Transverse colon (tissue), 4 donors: ENCODE measurements around the gene NAE1. TPM values are rescaled to one million over a fixed set of nuclear protein-coding genes. Genes with fewer than 3 reads are reported as not detected.

Experiments used
- DNase-seq: peaks from one replicate; pipeline ENCODE4 v3.0.0-alpha.2; 2019
- H3K27ac ChIP-seq, 4 donors: fragments of 200-600 bp; sonication (generic); 2 replicates each; pipeline ENCODE4 v1.5.1; 2016 to 2018; ENCODE audit warnings: inconsistent platforms in 4 of 4
- H3K27me3 ChIP-seq: fragments of 200-600 bp; sonication (generic); 2 replicates; pipeline ENCODE4 v1.5.1; 2017; ENCODE audit warnings: inconsistent platforms
- H3K36me3 ChIP-seq, 4 donors: fragments of 200-600 bp; sonication (generic); 2 replicates each; pipeline ENCODE4 v1.5.1; 2017 to 2019; ENCODE audit warnings: inconsistent platforms in 4 of 4
- H3K4me1 ChIP-seq, 4 donors: fragments of 200-600 bp; sonication (generic); 2 replicates each; pipeline ENCODE4 v1.5.1; 2017 to 2020; ENCODE audit warnings: inconsistent platforms in 4 of 4
- H3K4me3 ChIP-seq, 4 donors: fragments of 200-600 bp; sonication (generic); 1 replicate in 1 of 4; 2 replicates in 3 of 4; pipeline versions ENCODE4 v1.5.1 to v1.6.1; 2017 to 2019; ENCODE audit warnings: inconsistent platforms in 4 of 4
- H3K9me3 ChIP-seq, 2 donors: fragments of 200-600 bp; sonication (generic); 2 replicates each; pipeline ENCODE4 v1.5.1; 2017 to 2019; ENCODE audit warnings: inconsistent platforms in 2 of 2
- EP300 ChIP-seq: sonication (generic); formaldehyde crosslinking; IDR thresholded peaks from one replicate; pipeline ENCODE4 v1.6.1; 2017; ENCODE audit warnings: antibody characterized with exemption, low read depth
- POLR2A ChIP-seq: fragments of 450-650 bp; IDR thresholded peaks from one replicate; pipeline ENCODE4 v1.6.1; 2016; ENCODE audit warnings: antibody characterized with exemption, mild to moderate bottlenecking, moderate library complexity
- POLR2AphosphoS5 ChIP-seq, 3 donors: sonication (generic); formaldehyde crosslinking; IDR thresholded peaks; one replicate each; pipeline ENCODE4 v1.6.1; 2016; ENCODE audit warnings: antibody characterized with exemption in 3 of 3
- WGBS, 2 donors: methylation state at CpG; one replicate each; pipeline ENCODE4 v1.1.5; 2018; ENCODE audit warnings: low coverage in 1 of 2; 5-methylcytosine and 5-hydroxymethylcytosine counted together
- in situ Hi-C, 4 donors: fragments of 200-750 bp; cut with MboI; loops; one replicate each; pipeline versions ENCODE4 v1.15.0 to v1.15.1; 2017; ENCODE audit warnings: low sequenced_read_pairs in 3 of 4, low pct_ligation_motif_present in 1 of 4, low pct_unique_long_range_greater_than_20kb in 1 of 4
- intact Hi-C: fragments of 100-400 bp; cut with DNase I; formaldehyde crosslinking; loops from one replicate; pipeline ENCODE4 v1.15.1; 2023; ENCODE audit warnings: low total_unique reads
- total RNA-seq, 4 donors: library from RNA; depleted of rRNA; stranded (reverse); fragments of >200 nt; gene quantifications; one replicate each; pipeline ENCODE4 v1.1.0, GENCODE V29; 2016
- TF ChIP-seq, protein P1 (sequence below), 5 experiments: fragments of 200-600 bp in 3 of 5; fragments of 450-650 bp in 2 of 5; sonication (generic) in 3 of 5; IDR thresholded peaks; 1 replicate in 2 of 5; 2 replicates in 3 of 5; pipeline ENCODE4 v1.5.1; 2016 to 2017; ENCODE audit warnings: antibody characterized with exemption in 5 of 5, inconsistent platforms in 3 of 5, mild to moderate bottlenecking in 2 of 5, moderate library complexity in 1 of 5

Gene NAE1
- total RNA-seq, 4 donors from 2014 or later, result 25.3 to 45.1 (median 32.1) TPM

DNA sequence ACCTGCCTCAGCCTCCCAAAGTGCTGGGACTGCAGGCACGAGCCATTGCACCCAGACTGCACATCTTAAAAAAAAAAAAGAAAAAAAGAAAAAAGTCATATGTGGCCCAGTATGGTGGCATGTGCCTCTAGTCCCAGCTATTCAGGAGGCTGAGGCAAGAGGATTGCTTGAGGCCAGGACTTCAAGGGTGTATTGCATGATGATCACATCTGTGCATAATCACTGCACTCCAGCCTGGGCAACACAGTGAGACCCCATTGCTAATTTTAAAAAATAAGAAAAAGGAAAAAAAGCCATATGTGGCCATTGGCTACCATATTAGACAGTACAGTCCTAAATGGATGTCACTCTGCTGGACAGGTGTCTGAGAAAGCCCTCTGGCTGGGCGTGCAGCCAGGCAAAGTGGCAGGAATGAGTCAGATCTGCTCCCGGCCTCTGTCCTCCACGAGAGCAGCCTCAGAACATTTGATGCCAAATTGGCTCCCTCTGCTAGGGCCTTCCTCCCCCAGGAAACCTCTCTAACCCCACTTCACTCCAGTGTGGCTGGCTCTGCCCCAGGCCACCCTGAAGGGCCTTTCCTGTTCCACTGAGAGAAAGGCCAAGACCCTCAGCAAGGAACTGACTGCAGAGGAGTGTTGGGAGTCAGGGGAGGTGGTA, 28.1 kb upstream of the NAE1 start:
- Histone ChIP-seq H3K4me1 (peaks cover 0 to 3% (median 0%) of the 10 kb centered on the region in 4 donors), H3K27me3 (no peaks in the 10 kb centered on the region), H3K9me3 (no peaks in the 10 kb centered on the region), H3K27ac (no peak overlapping the region), H3K36me3 (no peaks in the 10 kb centered on the region), H3K4me3 (no peak overlapping the region)
- in situ Hi-C loops (loop anchor here (25.0 kb wide), 1 partner anchor 447 kb away; no protein-coding TSS in a partner anchor), intact Hi-C loops (no loop called here)
- no peak for DNase-seq
- no peak for TF ChIP-seq POLR2A
- TF ChIP-seq, protein P1, sequence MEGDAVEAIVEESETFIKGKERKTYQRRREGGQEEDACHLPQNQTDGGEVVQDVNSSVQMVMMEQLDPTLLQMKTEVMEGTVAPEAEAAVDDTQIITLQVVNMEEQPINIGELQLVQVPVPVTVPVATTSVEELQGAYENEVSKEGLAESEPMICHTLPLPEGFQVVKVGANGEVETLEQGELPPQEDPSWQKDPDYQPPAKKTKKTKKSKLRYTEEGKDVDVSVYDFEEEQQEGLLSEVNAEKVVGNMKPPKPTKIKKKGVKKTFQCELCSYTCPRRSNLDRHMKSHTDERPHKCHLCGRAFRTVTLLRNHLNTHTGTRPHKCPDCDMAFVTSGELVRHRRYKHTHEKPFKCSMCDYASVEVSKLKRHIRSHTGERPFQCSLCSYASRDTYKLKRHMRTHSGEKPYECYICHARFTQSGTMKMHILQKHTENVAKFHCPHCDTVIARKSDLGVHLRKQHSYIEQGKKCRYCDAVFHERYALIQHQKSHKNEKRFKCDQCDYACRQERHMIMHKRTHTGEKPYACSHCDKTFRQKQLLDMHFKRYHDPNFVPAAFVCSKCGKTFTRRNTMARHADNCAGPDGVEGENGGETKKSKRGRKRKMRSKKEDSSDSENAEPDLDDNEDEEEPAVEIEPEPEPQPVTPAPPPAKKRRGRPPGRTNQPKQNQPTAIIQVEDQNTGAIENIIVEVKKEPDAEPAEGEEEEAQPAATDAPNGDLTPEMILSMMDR (IDR thresholded peaks at IDR 0.05), result no peak
- no peak for TF ChIP-seq EP300
- TF ChIP-seq POLR2AphosphoS5 (IDR thresholded peaks at IDR 0.05), result no peak
- 38 to 48% methylated on average over 3 to 4 of the region's 4 CpGs for WGBS, 2 donors

DNA sequence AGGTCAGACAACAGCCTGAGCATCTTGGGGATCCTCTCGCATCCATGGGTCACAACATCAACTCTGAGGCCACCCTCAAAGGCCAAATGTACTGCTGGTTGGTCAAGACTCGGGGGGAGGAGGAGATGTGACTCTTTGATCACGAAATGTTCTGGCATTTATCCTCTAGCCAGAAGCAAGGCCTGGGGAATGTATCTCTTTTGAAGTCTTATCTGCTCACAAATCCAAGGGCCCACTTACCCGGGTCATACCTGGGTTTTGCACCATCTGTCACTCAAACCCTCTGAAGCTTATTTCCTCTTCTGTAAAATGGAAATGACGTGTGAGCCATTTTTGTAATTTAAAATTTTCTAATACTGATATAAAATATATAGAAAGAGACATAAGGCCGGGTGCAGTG, 26.7 kb upstream of the NAE1 start:
- WGBS, 2 donors, result 69 to 83% methylated on average over 2 to 6 of the region's 6 CpGs
- H3K36me3 ChIP-seq, result no peaks in the 10 kb centered on the region
- H3K4me3 ChIP-seq, result no peak overlapping the region
- intact Hi-C loops, result no loop called here
- TF ChIP-seq POLR2AphosphoS5 (IDR thresholded peaks at IDR 0.05), result no peak
- no peak for TF ChIP-seq POLR2A
- TF ChIP-seq EP300, result no peak
- TF ChIP-seq, protein P1 (IDR thresholded peaks at IDR 0.05), result no peak
- no peaks in the 10 kb centered on the region for H3K9me3 ChIP-seq
- H3K4me1 ChIP-seq, result peaks cover 0 to 3% (median 0%) of the 10 kb centered on the region in 4 donors
- no peaks in the 10 kb centered on the region for H3K27me3 ChIP-seq
- in situ Hi-C loops, result loop anchor here (25.0 kb wide), 1 partner anchor 445 kb away; no protein-coding TSS in a partner anchor
- DNase-seq, result no peak
- H3K27ac ChIP-seq, result no peak overlapping the region

DNA sequence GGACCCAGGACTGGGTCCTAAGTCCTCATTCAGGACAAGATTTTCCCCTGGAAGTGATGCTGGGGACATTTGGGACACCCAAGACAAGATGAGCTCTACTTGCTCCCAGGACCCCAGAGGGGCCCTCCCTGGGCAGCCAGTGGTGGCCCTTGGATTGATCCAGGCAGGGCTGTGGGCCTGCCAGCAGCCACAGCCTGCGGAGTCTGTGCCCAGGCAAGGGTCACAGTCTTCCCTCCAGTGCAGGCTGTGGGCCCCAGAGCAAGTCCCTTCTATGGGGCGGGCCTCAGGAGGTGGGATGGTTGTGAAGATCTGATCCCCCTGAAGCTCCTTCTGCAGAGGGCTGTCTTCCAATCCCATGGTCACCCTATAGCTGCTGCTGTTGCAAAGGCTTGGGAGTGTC, 26.0 kb upstream of the NAE1 start:
- 89% methylated on average over 2 of the region's 2 CpGs; no CpG with 5 or more reads in 1 of the 2 donors for WGBS, 2 donors
- Histone ChIP-seq H3K4me3 (no peak overlapping the region), H3K27me3 (no peaks in the 10 kb centered on the region), H3K36me3 (no peaks in the 10 kb centered on the region), H3K9me3 (no peaks in the 10 kb centered on the region), H3K27ac (no peak overlapping the region), H3K4me1 (peaks cover 0 to 3% (median 0%) of the 10 kb centered on the region in 4 donors)
- TF ChIP-seq POLR2A, result no peak
- no peak for TF ChIP-seq EP300
- TF ChIP-seq, protein P1 (IDR thresholded peaks at IDR 0.05), result no peak
- no peak for TF ChIP-seq POLR2AphosphoS5 (IDR thresholded peaks at IDR 0.05)
- DNase-seq, result no peak
- intact Hi-C loops (no loop called here), in situ Hi-C loops (loop anchor here (25.0 kb wide), 1 partner anchor 444 kb away; no protein-coding TSS in a partner anchor)

DNA sequence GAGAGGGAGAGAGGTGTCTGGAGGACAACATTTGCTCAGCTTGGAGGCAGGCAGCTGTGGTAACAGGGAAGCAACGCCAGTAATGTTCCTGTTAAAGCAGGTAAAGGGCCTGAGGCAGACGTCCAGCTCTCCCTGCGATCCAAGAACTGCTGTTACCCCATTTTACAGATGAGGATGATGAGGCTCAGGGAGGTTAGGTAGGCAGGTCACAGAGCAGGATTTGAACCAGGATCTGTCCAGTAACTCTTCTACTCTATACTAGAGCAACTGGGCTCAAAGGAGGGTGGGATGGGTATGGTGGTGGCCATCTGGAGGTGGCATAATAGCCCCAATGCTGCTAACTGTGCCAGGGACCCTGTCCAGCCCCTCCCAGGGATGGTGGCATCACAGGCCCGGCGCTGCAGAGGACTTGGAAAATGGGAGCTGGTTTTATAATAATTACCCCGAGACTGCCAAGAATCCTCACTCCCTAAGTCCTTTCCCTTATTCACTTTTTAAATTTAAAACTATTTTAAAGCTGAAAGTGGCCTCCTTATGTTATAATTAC, 25.5 kb upstream of the NAE1 start:
- Histone ChIP-seq H3K36me3 (no peaks in the 10 kb centered on the region), H3K9me3 (no peaks in the 10 kb centered on the region), H3K27ac (no peak overlapping the region), H3K27me3 (no peaks in the 10 kb centered on the region), H3K4me3 (no peak overlapping the region), H3K4me1 (peaks cover 0 to 3% (median 0%) of the 10 kb centered on the region in 4 donors)
- in situ Hi-C loops (loop anchor here (25.0 kb wide), 1 partner anchor 444 kb away; no protein-coding TSS in a partner anchor), intact Hi-C loops (no loop called here)
- TF ChIP-seq EP300 (no peak), POLR2A (no peak), POLR2AphosphoS5 (IDR thresholded peaks at IDR 0.05) (no peak)
- TF ChIP-seq, protein P1 (IDR thresholded peaks at IDR 0.05), result no peak
- WGBS, 2 donors, result 94% methylated on average over 6 of the region's 6 CpGs; no CpG with 5 or more reads in 1 of the 2 donors
- no peak for DNase-seq
